Putamen (tissue), 1 donor: ENCODE results near the gene C1orf116.
A peak's percentile ranks its signal among the peaks of the same experiment; 100 is the strongest.
"Not testable (repeated sequence)": the region's sequence is repeated elsewhere in the genome, so short reads cannot be mapped to it uniquely, and the experiment has no call there.

ENCODE experiments used
- DNase-seq: peaks from one replicate; pipeline ENCODE4 v3.0.0-alpha.2; 2016; ENCODE audit warnings: low spot score

Gene C1orf116

DNA sequence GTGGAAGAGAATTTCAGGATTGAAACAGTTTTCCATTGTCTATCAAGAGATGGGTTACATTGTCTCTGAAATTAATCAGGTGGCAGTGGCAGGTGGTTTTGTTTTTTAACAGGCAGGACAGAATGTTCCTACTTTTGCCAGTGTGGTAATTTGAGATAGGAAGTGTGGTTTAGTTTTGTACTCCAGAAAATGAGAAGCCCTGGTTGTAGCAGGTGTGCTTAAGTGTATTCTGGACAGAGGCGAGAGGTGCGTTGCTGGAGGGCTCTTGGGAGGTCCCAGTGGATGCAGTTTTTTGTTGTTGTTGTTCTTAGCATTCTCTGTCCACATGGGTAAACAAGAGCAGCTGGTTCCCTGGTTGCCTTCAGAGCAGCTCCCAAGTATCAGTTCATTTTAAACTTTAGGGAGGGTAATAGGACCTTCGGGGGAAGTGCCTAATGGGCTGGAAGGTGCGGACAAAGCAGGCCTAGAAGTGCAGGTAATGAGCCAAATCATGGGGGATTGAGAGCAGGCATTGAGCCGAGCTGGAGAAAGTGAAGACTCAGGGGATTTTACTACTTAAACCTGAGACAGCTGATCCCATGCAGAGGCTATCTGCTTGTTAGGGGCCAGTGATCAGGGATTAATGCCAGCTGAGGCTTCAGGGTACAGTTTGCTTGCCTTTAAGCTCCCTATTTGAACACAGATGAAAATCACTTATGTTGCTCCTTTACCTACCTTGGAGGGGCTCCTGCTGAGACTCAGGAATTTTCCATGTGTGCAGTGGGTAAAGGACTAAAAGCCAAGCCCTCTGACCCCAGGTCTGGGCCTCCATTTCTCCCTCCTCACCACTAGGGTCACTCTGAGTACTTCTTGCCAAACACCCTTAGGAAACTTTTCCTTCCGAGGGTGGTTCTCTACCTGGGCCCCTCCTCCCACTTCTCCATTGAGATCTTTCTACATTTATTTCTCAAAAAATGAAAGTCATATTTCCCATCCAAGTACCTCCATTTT, 26.6 kb upstream of the C1orf116 start:
- no peak for DNase-seq

DNA sequence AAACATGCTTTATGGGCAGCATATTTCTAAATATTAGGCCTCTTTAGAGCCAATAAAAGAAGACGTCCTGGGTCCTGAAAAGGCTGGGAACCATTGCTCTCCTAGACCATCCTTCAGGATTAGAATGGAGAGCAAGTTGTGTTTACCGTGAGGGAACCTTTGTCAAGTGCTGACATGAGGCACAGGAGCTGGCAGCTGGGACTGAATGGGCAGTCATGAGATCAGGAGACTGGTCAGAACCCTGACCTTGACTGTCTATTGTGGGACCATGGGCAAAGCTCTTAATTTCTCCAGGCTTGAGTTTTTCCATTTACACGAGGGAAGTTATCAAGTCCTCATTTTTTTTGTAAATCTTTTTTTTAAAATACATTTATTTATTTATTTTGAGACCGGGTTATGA, 25.7 kb upstream of the C1orf116 start:
- no peak for DNase-seq

DNA sequence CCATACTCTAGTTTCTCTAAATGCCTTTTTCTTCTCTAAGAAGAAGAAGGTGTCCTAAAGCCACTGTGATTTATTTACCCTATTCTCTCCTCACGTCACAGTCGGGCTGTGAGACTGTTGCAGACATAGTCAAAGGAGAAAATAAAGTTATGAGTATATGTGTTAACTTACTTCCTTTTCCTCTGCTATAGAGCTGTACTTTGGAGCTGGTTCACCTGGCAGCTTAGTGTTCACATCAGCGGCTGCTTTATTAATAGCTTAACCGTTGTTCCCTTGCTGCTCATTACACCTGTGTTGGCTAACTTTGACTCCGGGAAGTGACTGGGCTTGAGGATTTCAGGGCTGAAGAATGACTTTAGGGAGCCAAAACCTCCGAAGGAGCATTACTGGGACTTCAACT, 24.1 kb upstream of the C1orf116 start:
- no peak for DNase-seq

DNA sequence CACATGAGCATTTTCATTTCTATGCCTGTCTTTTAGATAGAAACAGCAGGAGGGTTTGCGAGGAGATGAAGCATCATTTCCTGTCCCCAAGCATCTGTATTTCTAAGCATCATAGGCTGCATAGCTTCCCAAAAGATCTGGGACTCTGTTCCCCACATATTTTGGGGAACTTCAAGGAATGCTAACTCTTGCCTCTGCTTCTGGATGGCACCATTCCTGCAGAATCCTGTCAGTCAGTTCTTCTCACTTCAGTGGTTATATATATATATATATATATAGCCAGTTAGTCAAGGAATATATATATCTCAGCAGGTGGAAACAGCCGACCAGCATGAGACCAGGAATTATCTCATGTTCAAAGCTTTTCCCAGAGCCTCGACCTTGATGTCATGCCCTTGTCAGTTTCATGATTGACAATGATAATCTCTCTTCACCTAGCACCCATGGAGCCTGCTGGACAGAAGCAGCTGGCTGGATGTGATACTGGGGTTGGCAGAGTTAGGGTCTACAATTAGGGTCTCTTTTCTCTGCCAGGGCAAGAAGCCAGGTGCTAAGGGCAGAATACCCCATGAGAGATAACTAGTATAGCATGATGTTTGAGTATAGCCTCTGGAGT, 22.9 kb upstream of the C1orf116 start:
- no peak for DNase-seq

DNA sequence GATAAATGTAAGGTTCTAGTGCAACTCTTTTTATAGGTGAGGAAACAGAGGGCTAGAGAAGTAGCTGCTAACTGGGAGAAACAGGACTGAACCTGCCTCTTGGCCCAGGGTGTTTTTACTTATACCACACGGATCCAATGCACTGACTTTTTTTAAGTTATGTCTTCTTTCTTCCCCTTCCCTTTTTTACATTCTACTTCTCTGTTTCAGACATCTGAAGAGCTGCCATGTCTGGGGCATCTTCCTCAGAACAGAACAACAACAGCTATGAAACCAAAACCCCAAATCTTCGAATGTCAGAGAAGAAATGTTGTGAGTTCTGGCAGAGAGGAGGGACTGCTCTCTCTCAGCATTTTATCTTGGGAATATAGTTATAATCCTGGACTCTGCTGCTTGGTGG, 21.9 kb upstream of the C1orf116 start:
- DNase-seq: no peak

DNA sequence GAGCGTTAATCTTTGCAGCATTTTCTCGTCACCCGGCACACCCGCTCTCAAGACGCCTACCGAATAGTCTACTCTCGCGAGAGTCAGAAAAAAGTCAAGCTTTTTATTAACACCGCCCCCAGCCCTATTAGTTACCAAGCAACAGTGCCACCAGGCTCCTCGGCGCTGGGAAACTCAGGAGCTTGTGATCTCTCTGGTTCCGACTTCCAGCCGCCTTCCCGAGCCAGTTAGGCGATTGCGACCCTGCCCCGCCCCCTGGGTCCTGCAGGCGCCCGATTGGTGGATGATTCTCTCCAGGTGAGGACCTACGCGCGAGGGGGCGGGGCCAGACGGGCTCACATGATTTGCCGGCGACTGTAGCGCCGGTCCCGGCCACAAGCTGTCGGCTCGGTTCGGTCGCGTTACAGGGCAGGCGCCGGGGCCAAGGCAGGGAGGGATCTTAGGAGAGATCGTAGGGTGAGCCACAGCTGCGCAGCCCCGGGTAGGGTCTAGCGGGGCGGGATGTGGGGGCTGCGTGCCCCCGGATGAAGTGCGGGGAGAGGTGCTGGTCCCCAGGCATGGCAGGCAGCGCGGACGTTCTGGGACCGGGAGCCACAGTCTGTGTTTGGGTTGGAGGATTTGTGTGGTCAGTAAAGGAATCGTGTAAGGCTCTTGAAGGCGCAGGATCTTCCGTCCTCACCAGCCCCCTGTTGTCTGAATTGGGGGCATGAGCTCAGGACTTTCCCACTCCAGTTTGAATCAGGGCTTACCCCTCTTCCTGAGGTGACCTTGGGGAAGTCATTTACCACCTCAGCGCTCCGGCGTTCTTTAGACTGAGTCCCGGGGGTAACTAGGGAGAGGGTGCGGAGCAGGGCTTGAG, 20.6 kb upstream of the C1orf116 start, which contains the start of gene PFKFB2:
Gene PFKFB2, plus strand, starts transcription at position 365 of the 859 bp plus-strand sequence. CDS start 1,443 bp downstream, outside the sequence.
- DNase-seq: peak; percentile 97

DNA sequence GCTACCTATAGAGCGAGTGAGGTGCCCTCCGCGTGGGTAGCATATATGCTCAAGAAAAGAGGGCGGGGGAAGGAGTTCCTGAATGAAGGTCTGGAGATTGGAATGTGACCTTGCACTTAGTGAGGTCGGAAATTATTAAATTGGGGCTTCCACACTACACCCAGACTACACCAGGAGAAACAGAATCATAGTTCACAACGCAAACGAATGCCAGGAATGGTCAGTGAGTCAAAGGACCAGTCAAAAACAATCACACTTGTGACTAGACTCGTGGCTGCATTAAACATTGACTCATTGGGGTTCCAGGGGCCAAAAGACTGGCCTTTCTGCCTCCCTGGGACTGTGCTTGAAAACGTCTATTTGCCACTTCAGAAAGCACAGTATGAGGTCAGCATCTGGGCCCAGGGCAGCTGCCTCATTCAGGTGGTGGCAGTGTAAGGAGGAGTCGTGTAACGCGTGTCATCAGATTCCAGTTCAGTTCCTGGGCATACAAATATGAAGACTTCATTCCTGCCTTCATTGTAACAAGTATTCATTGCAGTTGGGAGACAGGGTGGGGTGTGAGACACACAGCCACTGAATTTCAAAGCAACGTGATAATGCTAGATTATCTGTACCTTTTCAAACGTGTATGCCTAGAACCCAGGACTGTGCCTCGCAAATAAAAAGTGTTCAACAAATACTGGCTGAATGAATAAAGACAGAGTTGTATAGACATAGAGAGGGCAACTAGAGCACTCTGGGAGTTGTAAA, 18.8 kb upstream of the C1orf116 start, which contains the start of gene YOD1:
Gene YOD1, minus strand, starts transcription at position 18 of the 753 bp plus-strand sequence. CDS start 178 bp downstream, outside the sequence.
- no peak for DNase-seq

DNA sequence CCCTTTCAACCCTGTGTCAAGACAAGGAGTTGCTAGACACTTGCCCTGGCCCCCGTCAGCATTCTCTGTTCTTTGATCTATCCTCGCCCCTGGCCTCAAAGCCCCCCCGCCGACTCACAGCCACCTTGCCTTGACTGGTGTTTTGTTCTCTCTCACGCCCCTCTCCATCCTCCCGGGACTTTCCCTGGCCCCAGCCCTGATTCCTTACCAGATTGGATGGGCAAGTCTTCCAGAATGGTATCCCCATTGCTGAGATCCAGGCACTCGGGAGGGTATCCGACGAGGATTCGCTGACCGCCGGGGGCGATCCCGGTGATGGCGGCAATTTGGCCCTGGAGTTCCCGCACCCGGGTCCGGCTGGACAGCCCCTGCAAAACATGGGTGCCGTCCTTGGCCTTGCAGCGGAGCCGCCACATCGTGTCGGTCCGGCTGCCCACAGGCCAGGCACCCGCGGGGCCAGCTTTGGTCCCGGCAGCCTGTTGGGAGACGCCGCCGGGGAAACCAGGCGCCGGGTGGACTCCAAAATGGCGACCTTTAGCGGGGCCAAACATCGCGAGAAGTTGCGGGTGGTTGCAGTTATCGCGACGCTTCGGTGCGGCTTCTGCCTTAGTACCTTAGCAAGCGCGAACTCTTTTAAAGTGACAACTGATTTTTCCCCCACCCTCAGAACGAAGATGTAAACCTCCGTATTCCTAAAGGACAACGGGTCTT, 18.1 kb upstream of the C1orf116 start:
- DNase-seq: peak; percentile 89

DNA sequence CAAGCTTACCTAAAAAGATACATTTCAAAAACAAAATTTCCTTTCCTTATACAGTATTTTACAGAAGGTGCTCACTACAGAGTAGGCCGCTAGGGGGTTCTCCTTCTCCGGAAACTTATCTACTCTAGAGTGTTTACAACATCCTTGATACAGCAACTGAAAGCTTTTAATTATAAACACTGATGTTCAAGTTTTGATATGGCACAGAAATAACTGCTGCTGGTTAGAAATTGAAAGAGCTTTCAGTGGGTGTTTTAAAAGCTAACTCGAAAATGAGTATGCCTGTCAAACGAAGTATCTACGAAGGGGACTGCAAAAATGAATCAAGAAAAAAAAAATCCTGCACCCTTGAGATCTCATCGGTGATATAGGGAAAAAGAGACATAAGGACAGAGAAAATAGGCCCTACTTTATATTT, 17.4 kb upstream of the C1orf116 start:
- DNase-seq: no peak

DNA sequence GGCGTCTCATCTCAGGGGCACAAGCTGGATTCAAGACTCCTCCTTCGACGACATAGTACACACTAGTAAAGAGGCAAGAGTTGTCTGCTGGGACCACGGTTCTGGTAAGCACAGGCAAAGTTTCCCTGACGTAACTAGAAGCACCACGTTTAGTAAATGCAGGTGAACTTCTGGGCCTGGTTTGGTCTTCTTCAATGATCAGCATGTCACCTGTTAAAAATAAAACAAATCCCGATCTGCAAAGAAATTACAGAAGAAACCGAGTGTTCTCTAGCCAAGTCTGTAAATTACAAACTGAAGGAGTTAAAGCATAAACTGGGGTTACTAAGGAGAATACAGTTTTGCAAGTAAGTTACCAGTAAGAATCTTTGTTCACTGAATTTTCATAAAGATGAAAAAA, 17.0 kb upstream of the C1orf116 start:
- DNase-seq: no peak

DNA sequence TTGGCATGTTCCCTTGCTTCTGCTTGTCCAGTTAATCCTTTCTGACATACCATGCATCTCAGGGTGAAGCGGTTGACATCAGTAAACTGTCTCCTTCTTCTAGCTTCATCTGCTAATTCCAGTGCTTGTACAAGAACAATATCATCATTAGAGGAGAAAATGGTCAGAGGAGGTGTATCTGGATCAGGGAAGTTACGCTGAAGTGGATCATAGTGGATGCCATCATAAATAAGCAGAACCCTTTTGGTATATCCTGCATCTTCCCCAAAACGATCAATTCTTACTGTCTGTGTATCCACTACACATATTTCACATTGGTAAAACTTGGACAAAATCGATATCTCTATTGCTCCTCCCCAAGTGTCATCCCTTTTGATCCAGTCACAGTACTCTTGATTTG, 16.5 kb upstream of the C1orf116 start:
- no peak for DNase-seq

DNA sequence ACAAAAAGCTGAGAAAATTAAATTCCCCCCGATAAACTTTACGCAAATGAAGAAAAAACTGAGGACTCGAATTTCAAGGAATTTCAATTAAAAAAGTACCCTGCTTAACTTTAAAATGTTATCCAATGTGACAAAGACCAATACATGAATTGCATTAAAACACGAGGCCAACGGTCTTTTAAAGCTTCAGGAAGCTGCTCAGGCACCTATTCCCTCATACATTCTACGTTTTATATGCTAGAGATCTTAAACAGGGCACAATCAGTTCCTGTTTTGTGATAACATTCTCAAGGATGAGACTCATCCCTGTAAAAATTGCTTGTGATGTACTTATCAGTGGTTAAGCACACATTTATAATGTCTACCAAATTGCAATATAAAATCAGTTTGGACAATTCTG, 15.5 kb upstream of the C1orf116 start:
- DNase-seq: no peak

DNA sequence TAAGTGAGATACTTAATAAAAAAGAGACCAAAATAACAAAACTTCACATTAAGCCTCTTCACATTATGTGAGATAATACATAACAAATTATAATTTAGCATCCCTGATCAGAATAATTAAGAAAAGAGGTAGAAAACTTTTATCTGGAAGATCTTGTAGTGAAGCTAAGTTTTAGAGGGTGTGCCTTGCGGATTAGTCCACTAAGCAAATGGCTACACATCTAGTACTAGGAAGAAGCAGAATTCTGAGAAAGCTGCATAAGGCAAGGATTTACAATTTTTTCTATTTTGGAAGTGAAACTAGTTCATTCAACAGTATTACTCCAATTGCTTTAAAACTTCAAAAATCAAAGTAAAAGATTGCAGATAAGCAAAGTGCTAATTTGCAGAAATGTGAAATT, 14.9 kb upstream of the C1orf116 start:
- DNase-seq: no peak

DNA sequence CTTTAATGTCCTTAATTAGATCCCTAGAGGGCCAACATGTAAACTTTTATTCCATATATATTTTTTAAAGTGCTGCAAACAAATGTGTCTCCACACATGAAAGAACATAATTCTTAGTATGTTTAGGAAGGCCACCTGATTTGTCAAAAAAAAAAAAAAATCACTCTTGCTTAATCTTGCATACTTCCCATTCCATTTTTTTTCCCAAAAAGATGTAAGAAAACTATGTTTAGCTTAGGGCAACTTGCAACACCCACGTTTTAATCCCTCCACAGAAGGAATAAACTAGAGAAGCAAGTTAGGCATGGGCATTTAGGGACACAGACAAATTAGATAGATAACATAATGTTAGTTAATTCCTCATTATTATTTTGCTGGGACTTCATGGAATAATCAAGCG, 12.9 kb upstream of the C1orf116 start:
- no peak for DNase-seq

DNA sequence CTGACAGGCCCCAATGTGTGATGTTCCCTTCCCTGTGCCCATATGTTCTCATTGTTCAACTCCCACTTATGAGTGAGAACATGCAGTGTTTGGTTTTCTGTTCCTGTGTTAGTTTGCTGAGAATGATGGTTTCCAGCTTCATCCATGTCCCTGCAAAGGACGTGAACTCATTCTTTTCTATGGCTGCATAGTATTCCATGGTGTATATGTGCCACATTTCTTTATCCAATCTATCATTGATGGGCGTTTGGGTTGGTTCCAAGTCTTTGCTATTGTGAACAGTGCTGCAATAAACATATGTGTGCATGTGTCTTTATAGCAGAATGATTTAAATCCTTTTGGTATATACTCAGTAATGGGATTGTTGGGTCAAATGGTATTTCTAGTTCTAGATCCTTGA, 8.8 kb upstream of the C1orf116 start:
- DNase-seq: not testable (repeated sequence)

DNA sequence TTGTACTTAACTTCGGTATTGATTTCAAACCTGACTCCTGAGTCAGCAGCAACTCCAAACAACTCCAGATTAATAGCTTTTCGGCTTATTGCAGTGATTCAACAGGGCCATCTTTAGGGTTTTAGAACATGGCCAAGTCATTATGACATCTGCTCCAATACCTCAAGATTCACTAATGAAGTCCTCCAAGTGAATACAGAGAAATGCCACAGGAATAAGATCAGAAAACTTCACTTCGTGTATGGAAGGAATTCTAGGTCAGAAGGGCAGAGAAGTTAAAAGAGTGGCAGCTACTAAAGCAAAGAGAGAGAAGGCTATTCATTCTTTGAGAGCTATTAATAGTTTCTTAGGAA, 7.6 kb upstream of the C1orf116 start:
- DNase-seq: no peak

DNA sequence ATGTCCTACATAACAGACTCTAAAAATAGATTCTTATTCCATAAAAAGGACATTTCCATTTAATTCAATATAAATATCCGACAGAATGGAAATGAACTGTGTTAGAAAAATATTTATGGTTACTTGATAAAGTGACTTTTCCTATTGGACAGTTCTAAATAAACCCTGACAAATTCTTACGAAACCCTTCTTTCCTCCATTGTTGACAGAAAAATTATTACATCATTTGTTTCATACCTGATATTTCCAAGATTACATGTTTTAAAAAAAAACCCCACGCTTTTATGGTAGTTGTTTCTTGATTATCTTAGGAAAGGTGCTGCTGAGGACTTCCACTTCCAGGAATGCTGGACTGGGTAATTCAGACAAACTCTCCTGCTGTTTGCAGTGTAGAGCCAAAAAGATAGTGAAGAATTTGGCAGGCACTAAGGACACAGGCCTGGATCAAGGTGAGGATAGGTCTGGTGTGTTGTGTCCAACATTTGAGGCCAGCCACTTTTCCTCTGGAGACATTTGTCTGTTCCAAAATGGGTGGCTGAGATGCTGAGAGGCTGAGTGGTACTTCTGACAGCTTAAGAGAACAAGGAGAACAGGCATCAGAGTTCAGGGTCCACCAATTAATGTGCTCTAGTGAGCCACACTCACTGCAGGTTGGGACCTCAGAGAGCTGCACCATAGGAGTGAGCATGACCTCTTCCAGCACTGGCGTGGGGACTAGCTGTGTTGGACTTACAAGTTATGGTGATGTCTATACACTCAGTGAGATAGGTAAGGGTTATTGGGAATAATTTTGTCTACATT, 7.0 kb upstream of the C1orf116 start:
- DNase-seq: no peak

DNA sequence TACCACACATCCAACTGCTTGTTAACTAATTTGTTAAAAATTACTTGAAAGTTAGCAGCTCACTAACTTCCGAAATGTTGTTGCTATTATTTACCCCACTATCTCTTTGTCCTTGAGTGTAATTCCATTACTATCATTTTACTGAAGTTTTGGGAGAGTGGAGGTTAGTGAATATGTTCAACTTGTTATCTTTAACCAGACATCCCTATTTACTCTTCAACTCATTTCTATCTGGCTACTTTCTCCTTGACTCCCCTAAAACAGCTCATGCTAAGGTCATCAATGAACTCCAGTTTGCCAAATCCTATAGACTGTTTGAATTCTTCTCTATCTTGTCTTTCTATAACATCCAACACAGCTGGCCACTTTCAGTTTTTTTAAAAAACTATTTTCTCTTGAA, 4.3 kb upstream of the C1orf116 start:
- DNase-seq: no peak

DNA sequence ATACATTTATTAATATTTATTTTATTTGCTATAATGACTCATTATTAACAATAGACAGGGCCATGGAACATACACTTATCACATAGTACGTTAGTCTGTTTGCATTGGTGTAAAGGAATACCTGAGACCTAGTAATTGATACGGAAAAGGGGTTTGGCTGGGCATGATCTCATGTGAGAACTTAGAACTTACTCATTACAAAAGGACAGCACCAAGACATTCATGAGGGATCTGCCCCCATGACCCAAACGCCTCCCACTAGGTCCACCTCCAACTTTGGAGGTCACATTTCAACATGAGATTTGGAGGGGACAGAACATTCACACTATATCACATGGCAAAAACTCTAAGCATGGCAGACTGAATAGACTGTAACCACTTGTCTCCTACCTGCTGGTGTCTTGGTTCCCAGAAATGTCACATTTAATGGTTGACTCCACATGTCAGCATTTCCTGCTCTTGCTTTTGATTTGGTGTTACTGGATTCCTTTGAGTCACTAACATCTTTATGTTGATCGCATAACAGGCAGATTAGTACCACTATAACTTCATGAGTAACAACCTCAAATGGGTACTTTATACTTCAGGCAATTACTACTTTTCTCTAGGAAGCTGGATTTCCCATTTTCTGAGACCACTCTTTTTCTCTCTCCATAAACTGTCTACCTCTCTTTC, 3.5 kb upstream of the C1orf116 start:
- DNase-seq: no peak
